OCI-LY3 (cell line): ENCODE results near the gene UBE2J1.

ENCODE experiments used
- CTCF ChIP-seq: fragments of 200-600, 300-600 bp; sonication (generic); IDR thresholded peaks from 2 replicates; pipeline ENCODE4 v1.5.1; 2014; ENCODE audit warnings: antibody characterized with exemption, low read length, low read depth
- EZH2phosphoT487 ChIP-seq: fragments of 200-600 bp; shearing (Covaris generic); IDR thresholded peaks from 2 replicates; pipeline ENCODE4 v1.6.1; 2018; ENCODE audit warnings: antibody characterized with exemption, mixed run types, low read depth

- TF ChIP-seq EZH2phosphoT487 (no peak), CTCF (no peak)
These were observed 53.1 kb downstream of the UBE2J1 start for GRCh38 chr6:89299466-89299850.
